Spleen (tissue), 11 donors: ENCODE data around the gene SLIT1. TPM values are rescaled to one million over a fixed set of nuclear protein-coding genes. Genes with fewer than 3 reads are reported as not detected.

Source experiments
- DNase-seq: peaks from one replicate; pipeline ENCODE4 v3.0.0-alpha.2; 2020
- H3K27ac ChIP-seq, 8 donors: fragments of 200-600 bp; sonication (generic) in 7 of 8; 1 replicate in 4 of 8; 2 replicates in 4 of 8; pipeline versions ENCODE4 v1.5.0 to v1.8.0; 2016 to 2021; ENCODE audit warnings: inconsistent platforms in 4 of 8, mild to moderate bottlenecking in 4 of 8, moderate library complexity in 1 of 8
- H3K27me3 ChIP-seq, 7 donors: fragments of 200-600 bp; sonication (generic) in 6 of 7; replicated peaks in 1 of 7; 1 replicate in 4 of 7; 2 replicates in 3 of 7; pipeline versions ENCODE4 v1.5.0 to v1.8.0; 2016 to 2021; ENCODE audit warnings: inconsistent platforms in 3 of 7, mild to moderate bottlenecking in 1 of 7
- H3K36me3 ChIP-seq, 6 donors: fragments of 200-600 bp; sonication (generic) in 5 of 6; 1 replicate in 4 of 6; 2 replicates in 2 of 6; pipeline versions ENCODE4 v1.5.0 to v1.8.0; 2016 to 2021; ENCODE audit warnings: inconsistent platforms in 2 of 6
- H3K4me1 ChIP-seq, 6 donors: fragments of 200-600 bp; sonication (generic) in 5 of 6; 1 replicate in 3 of 6; 2 replicates in 3 of 6; pipeline versions ENCODE4 v1.5.0 to v1.8.0; 2016 to 2021; ENCODE audit warnings: inconsistent platforms in 3 of 6
- H3K4me3 ChIP-seq, 8 donors: fragments of 200-600 bp; sonication (generic) in 7 of 8; 1 replicate in 4 of 8; 2 replicates in 4 of 8; pipeline versions ENCODE4 v1.5.0 to v1.8.0; 2016 to 2021; ENCODE audit warnings: inconsistent platforms in 4 of 8, mild to moderate bottlenecking in 4 of 8, moderate library complexity in 2 of 8
- H3K9me3 ChIP-seq, 8 donors: fragments of 200-600 bp; sonication (generic) in 7 of 8; 1 replicate in 4 of 8; 2 replicates in 4 of 8; pipeline versions ENCODE4 v1.5.0 to v1.8.0; 2016 to 2021; ENCODE audit warnings: inconsistent platforms in 4 of 8
- POLR2A ChIP-seq, 3 donors: fragments of 450-650 bp; IDR thresholded peaks; one replicate each; pipeline ENCODE4 v1.5.1; 2017; ENCODE audit warnings: antibody characterized with exemption in 3 of 3, mild to moderate bottlenecking in 1 of 3
- POLR2AphosphoS5 ChIP-seq, 3 donors: sonication (generic); formaldehyde crosslinking; IDR thresholded peaks; one replicate each; pipeline ENCODE4 v1.5.1; 2017; ENCODE audit warnings: antibody characterized with exemption in 3 of 3
- WGBS, 5 donors: extraction: QIAGEN DNeasy Blood & Tissue Kit in 3 of 5; methylation state at CpG; one replicate each; pipeline versions ENCODE4 v1.1.5 to v1.1.7; 2013 to 2018; 5-methylcytosine and 5-hydroxymethylcytosine counted together
- intact Hi-C: fragments of 100-400 bp; cut with DNase I; formaldehyde crosslinking; loops from one replicate; pipeline ENCODE4 v1.15.0; 2023; ENCODE audit warnings: low total_unique reads
- polyA plus RNA-seq, 3 donors: library from polyadenylated mRNA; stranded (reverse); fragments of 200-250 nt; gene quantifications; one replicate each; pipeline ENCODE4 v1.2.1, GENCODE V29; 2013
- total RNA-seq, 7 donors: library from RNA; depleted of rRNA in 3 of 7; stranded (reverse); fragments of >200 nt in 3 of 7; fragmentation: NEBNext Ultra II Directional in 4 of 7; extraction: Animal tissue kit (Norgen Biotek cat#: 25700) in 4 of 7; gene quantifications; one replicate each; pipeline versions ENCODE4 v1.1.0 to v1.2.1, GENCODE V29; 2016 to 2021
- TF ChIP-seq, protein P1 (sequence below), 11 experiments: fragments of 200-600 bp in 7 of 11; fragments of 450-650 bp in 4 of 11; sonication (generic) in 4 of 11; IDR thresholded peaks in 8 of 11; conservative IDR thresholded peaks in 3 of 11; 1 replicate in 7 of 11; 2 replicates in 4 of 11; pipeline versions ENCODE4 v1.4.0 to v1.8.0; 2016 to 2021; ENCODE audit warnings: antibody characterized with exemption in 11 of 11, inconsistent platforms in 4 of 11, mild to moderate bottlenecking in 1 of 11
- donor health status: healthy with polysubstance abuse.
- donor health status: DM: no; HTN: no; CAD: no; lungs with moderate emphysema.
- donor health status: DM: no; HTN: no; CAD: no.
- donor health status: Bipolar disorder and iron deficiency.
- donor health status: healthy.
- donor health status: DM: no; HTN: no; CAD: no.
- donor health status: DM: yes; HTN: yes; CAD: no.

The SLIT1 gene
- total and polyA plus RNA-seq, 10 donors, result 0.11 to 0.82 (median 0.52) TPM

DNA sequence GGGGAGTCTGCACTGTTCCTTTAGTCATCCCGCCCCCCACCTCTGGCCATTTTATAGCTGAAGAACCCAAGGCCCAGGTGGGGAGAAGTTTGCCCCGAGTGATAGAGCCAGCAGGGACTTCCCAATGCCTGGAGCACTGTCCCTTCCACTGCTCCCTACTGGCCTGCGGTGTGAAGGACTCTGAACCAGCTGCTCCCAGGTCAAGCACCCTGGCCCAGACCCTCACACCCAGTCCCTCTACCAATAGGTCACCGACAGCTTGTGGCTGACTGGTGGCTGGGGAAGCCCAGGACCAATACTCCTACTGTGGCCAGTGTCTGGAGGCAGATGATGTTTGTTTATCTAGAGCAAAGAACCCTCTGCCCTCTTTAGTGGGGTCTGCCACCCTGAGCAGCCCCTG lies 185.8 kb downstream of the SLIT1 start:
- no peak for DNase-seq
- TF ChIP-seq POLR2A (IDR thresholded peaks at IDR 0.05), result no peak
- TF ChIP-seq POLR2AphosphoS5 (IDR thresholded peaks at IDR 0.05), result no peak
- TF ChIP-seq, protein P1, sequence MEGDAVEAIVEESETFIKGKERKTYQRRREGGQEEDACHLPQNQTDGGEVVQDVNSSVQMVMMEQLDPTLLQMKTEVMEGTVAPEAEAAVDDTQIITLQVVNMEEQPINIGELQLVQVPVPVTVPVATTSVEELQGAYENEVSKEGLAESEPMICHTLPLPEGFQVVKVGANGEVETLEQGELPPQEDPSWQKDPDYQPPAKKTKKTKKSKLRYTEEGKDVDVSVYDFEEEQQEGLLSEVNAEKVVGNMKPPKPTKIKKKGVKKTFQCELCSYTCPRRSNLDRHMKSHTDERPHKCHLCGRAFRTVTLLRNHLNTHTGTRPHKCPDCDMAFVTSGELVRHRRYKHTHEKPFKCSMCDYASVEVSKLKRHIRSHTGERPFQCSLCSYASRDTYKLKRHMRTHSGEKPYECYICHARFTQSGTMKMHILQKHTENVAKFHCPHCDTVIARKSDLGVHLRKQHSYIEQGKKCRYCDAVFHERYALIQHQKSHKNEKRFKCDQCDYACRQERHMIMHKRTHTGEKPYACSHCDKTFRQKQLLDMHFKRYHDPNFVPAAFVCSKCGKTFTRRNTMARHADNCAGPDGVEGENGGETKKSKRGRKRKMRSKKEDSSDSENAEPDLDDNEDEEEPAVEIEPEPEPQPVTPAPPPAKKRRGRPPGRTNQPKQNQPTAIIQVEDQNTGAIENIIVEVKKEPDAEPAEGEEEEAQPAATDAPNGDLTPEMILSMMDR (IDR thresholded peaks at IDR 0.05 in 8 of 11, conservative IDR thresholded peaks at IDR 0.05 in 3 of 11), result no peak
- Histone ChIP-seq H3K27me3 (peaks cover 0 to 4% (median 0%) of the 10 kb centered on the region in 7 donors), H3K9me3 (no peaks in the 10 kb centered on the region), H3K4me3 (no peak overlapping the region), H3K4me1 (peaks cover 0 to 4% (median 0%) of the 10 kb centered on the region in 6 donors), H3K27ac (no peak overlapping the region), H3K36me3 (no peaks in the 10 kb centered on the region)
- intact Hi-C loops, result no loop called here
- WGBS, 5 donors, result 85 to 97% (median 90%) methylated on average over 3 to 4 of the region's 4 CpGs

DNA sequence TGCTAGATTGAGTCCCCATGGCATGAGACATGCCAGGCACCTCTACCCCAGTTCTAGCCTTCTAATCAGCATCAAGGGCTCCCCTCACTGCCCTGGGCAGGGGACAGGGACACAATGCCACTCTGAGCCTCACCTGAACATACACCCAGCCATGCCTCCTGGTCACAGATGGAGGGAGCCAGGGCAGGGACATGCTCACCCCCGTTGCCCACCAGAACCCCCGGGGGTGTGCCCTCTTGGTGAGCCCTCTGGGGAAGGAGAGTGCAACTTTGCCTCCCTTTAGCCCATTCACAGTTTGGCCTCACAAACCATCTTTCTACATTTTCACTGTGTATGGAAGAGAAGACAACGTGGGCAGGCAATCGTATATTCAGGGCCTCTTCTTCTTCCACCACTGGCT lies 186.4 kb downstream of the SLIT1 start:
- Histone ChIP-seq H3K27me3 (no peaks in the 10 kb centered on the region), H3K4me3 (no peak overlapping the region), H3K36me3 (no peaks in the 10 kb centered on the region), H3K9me3 (no peaks in the 10 kb centered on the region), H3K27ac (no peak overlapping the region), H3K4me1 (peaks cover 0 to 4% (median 0%) of the 10 kb centered on the region in 6 donors)
- intact Hi-C loops, result no loop called here
- no peak for DNase-seq
- 91 to 98% (median 96%) methylated on average over 4 of the region's 4 CpGs for WGBS, 5 donors
- TF ChIP-seq POLR2A (IDR thresholded peaks at IDR 0.05) (no peak), POLR2AphosphoS5 (IDR thresholded peaks at IDR 0.05) (peak in 2 of 3 donors; percentile 10 to 23)

DNA sequence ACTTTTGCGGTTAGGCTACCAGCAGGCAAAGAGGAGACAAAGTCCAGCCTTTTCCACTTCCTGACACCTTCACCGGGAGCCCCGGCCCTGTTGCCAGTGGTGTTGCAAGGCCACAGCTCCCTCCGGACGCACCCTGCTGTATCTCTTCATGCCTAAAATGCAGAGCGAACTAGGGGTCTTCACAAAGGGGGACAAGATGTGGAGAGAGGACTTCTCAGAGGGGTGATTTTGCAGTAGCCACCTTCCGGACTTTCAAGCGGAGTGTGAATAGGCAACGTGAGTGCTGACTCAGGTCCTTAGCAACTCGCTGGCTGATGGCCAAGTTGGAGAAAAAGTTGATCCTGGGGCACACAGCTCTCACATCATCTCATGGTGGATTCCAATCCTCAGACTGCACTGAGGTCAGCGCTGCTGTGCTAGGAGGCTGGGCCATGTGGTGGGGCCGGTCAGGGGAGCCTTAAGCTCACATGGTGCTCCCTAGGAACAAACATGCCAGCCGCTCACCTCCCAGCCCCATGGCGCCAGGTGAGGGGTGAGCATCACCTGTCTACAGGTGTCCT lies 187.3 kb downstream of the SLIT1 start:
- Histone ChIP-seq H3K27ac (no peak overlapping the region), H3K36me3 (no peaks in the 10 kb centered on the region), H3K4me1 (peaks cover 0 to 4% (median 0%) of the 10 kb centered on the region in 6 donors), H3K27me3 (no peaks in the 10 kb centered on the region), H3K9me3 (no peaks in the 10 kb centered on the region), H3K4me3 (no peak overlapping the region)
- TF ChIP-seq POLR2A (IDR thresholded peaks at IDR 0.05), result no peak
- peak in 1 of 3 donors; percentile 12 for TF ChIP-seq POLR2AphosphoS5 (IDR thresholded peaks at IDR 0.05)
- no peak for DNase-seq
- 70 to 85% (median 81%) methylated on average over 11 to 14 of the region's 14 CpGs for WGBS, 5 donors
- intact Hi-C loops, result no loop called here

DNA sequence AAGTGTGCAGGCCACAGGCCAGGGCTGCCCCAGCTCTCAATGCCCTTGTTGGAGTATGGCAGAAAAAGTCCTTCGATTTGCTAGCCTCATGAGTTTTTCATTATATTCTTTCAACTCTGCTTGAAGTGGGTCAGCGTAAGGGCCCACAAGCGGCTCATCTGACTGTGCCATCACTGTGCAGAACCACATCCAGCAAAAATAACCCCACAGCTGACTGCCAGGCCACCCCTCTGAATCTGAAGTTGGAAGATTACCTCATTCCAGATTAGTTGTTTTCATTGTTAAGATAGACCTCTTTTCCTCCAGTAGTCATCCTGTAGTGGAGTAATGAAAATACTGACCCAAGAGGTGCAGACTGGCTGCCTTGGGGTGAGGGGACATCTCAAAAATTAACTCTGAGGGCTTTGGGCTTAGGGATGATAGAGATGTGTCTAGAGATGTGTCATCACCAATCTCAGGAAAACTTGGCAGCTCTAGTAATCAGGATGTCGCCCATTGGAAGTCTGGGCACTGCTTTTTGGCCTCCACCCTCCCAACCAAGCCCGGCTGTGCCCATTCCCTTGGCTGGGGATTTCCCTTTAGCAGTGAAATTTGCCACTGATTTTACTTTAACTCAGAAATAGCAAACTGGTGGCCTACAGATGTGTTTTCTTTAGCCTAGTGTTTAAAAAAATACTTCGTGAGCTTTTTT lies 189.3 kb downstream of the SLIT1 start:
- 78 to 88% (median 82%) methylated on average over 6 of the region's 6 CpGs for WGBS, 5 donors
- H3K27me3 ChIP-seq, result no peaks in the 10 kb centered on the region
- TF ChIP-seq, protein P1 (IDR thresholded peaks at IDR 0.05 in 8 of 11, conservative IDR thresholded peaks at IDR 0.05 in 3 of 11), result no peak
- no peak for TF ChIP-seq POLR2AphosphoS5 (IDR thresholded peaks at IDR 0.05)
- TF ChIP-seq POLR2A (IDR thresholded peaks at IDR 0.05), result no peak
- intact Hi-C loops, result no loop called here
- peaks cover 0 to 4% (median 0%) of the 10 kb centered on the region in 6 donors for H3K4me1 ChIP-seq
- no peak for DNase-seq
- H3K27ac ChIP-seq, result no peak overlapping the region
- no peaks in the 10 kb centered on the region for H3K9me3 ChIP-seq
- no peaks in the 10 kb centered on the region for H3K36me3 ChIP-seq
- no peak overlapping the region for H3K4me3 ChIP-seq

- WGBS, 5 donors, result 60 to 83% (median 71%) methylated on average over 4 of the region's 4 CpGs
- Histone ChIP-seq H3K27ac (no peak overlapping the region), H3K27me3 (no peaks in the 10 kb centered on the region), H3K9me3 (no peaks in the 10 kb centered on the region), H3K36me3 (no peaks in the 10 kb centered on the region), H3K4me1 (peaks cover 0 to 4% (median 0%) of the 10 kb centered on the region in 6 donors), H3K4me3 (no peak overlapping the region)
- no peak for DNase-seq
- intact Hi-C loops, result no loop called here
- TF ChIP-seq POLR2A (IDR thresholded peaks at IDR 0.05), result no peak
- TF ChIP-seq, protein P1 (IDR thresholded peaks at IDR 0.05 in 8 of 11, conservative IDR thresholded peaks at IDR 0.05 in 3 of 11), result no peak
- no peak for TF ChIP-seq POLR2AphosphoS5 (IDR thresholded peaks at IDR 0.05)
Observed at GRCh38 chr10:96995851-96996250, 189.9 kb downstream of the SLIT1 start.
